Measurements from ENCODE around the gene SLC17A9. TPM values are rescaled to one million over a fixed set of nuclear protein-coding genes. Genes with fewer than 3 reads are reported as not detected.

The SLC17A9 gene
- total RNA-seq, 1 donor from 2014 or later = 12.4 TPM

DNA sequence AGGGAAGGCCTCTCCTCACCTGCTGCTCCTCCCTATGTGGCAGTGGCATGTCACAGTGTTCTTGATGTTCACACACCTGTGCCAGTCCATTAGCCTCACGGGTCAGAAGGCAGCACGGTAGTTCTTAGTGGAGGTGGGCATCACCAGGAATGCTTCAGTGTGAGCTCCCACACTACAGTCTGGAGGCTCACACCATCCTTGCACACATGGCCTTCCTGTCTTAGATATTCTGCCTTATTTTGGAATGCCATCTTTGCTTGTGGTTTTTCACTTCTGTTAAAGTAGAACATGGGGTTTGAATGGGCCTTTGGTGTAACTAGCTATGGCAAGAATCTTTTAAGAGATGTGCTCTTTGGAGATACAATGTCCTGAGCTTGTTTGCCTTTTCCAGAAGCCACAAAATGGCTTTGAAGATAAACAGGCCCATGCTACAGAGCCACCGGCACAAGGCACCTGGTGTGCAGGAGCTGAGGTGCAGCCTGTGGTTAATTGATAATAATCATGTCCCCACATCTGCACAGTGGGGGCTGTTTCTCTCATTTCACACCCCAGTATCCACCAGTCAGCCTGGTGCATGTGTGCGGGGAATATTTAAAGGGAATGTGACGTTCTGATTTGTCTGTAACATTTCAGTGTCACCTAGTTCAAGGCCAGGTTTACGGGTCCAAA is 3.2 kb upstream of the SLC17A9 start:
- H3K9me3 ChIP-seq (ENCODE audit: insufficient read depth, low read depth, low read length) = peaks cover 4% of the 10 kb centered on the region

GRCh38 chr20:62949962-62950361 is 2.5 kb upstream of the SLC17A9 start:
- H3K36me3 Mint-ChIP-seq (ENCODE audit: low read depth, unreplicated experiment) = peaks cover 45% of the 10 kb centered on the region
- FAIRE-seq = no peak

More for the DNA sequence above, 3.2 kb upstream of the SLC17A9 start:
- H3K27me3 Mint-ChIP-seq (ENCODE audit: low read depth, unreplicated experiment) = no peaks in the 10 kb centered on the region
- no peak overlapping the region for H2AFZ ChIP-seq (ENCODE audit: low read depth, low read length)
- no peak overlapping the region for H3K27ac Mint-ChIP-seq (ENCODE audit: unreplicated experiment)
- H3K79me2 ChIP-seq (ENCODE audit: insufficient read depth, low read length) = peaks cover 20% of the 10 kb centered on the region
- peaks cover 7% of the 10 kb centered on the region for H3K4me1 ChIP-seq (ENCODE audit: insufficient read depth, low read length)
- H3K9ac ChIP-seq (ENCODE audit: low read length) = no peak overlapping the region
- H4K20me1 ChIP-seq (ENCODE audit: insufficient read depth, low read length) = peaks cover 42% of the 10 kb centered on the region
- no peak overlapping the region for H3K4me2 ChIP-seq (ENCODE audit: low read length)
- H3K27me3 ChIP-seq (ENCODE audit: insufficient read depth, low read length) = no peaks in the 10 kb centered on the region
- FAIRE-seq = no peak
- peaks cover 2% of the 10 kb centered on the region for H3K9me3 Mint-ChIP-seq (ENCODE audit: unreplicated experiment)
- no peak overlapping the region for H3K4me3 ChIP-seq (ENCODE audit: insufficient read depth, low read depth, low read length)
- peaks cover 28% of the 10 kb centered on the region for H3K36me3 ChIP-seq (ENCODE audit: insufficient read depth, low read length)
- H3K36me3 Mint-ChIP-seq (ENCODE audit: low read depth, unreplicated experiment) = peaks cover 48% of the 10 kb centered on the region
- no peak for DNase-seq (ENCODE audit: low read depth)
- no peak for TF ChIP-seq EZH2 (IDR thresholded peaks at IDR 0.05; ENCODE audit: insufficient read depth, low read length)
- TF ChIP-seq, protein P1, sequence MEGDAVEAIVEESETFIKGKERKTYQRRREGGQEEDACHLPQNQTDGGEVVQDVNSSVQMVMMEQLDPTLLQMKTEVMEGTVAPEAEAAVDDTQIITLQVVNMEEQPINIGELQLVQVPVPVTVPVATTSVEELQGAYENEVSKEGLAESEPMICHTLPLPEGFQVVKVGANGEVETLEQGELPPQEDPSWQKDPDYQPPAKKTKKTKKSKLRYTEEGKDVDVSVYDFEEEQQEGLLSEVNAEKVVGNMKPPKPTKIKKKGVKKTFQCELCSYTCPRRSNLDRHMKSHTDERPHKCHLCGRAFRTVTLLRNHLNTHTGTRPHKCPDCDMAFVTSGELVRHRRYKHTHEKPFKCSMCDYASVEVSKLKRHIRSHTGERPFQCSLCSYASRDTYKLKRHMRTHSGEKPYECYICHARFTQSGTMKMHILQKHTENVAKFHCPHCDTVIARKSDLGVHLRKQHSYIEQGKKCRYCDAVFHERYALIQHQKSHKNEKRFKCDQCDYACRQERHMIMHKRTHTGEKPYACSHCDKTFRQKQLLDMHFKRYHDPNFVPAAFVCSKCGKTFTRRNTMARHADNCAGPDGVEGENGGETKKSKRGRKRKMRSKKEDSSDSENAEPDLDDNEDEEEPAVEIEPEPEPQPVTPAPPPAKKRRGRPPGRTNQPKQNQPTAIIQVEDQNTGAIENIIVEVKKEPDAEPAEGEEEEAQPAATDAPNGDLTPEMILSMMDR (IDR thresholded peaks at IDR 0.05; ENCODE audit: insufficient read depth, low read depth, low read length) = no peak
- no peak overlapping the region for H3K4me3 Mint-ChIP-seq (ENCODE audit: unreplicated experiment)
- no peak overlapping the region for H3K27ac ChIP-seq (ENCODE audit: low read depth, low read length)
- H3K4me1 Mint-ChIP-seq (ENCODE audit: low read depth, unreplicated experiment) = no peaks in the 10 kb centered on the region

More at GRCh38 chr20:62949962-62950361, 2.5 kb upstream of the SLC17A9 start:
- Mint-ChIP-seq H3K27me3 (ENCODE audit: low read depth, unreplicated experiment) (no peaks in the 10 kb centered on the region), H3K9me3 (ENCODE audit: unreplicated experiment) (peaks cover 2% of the 10 kb centered on the region), H3K4me3 (ENCODE audit: unreplicated experiment) (no peak overlapping the region), H3K4me1 (ENCODE audit: low read depth, unreplicated experiment) (no peaks in the 10 kb centered on the region), H3K27ac (ENCODE audit: unreplicated experiment) (no peak overlapping the region)
- H3K9me3 ChIP-seq (ENCODE audit: insufficient read depth, low read depth, low read length) = peaks cover 4% of the 10 kb centered on the region
- H3K27me3 ChIP-seq (ENCODE audit: insufficient read depth, low read length) = no peaks in the 10 kb centered on the region
- no peak for DNase-seq (ENCODE audit: low read depth)
- H3K27ac ChIP-seq (ENCODE audit: low read depth, low read length) = no peak overlapping the region
- H3K79me2 ChIP-seq (ENCODE audit: insufficient read depth, low read length) = peaks cover 20% of the 10 kb centered on the region
- no peak overlapping the region for H3K9ac ChIP-seq (ENCODE audit: low read length)
- peaks cover 38% of the 10 kb centered on the region for H4K20me1 ChIP-seq (ENCODE audit: insufficient read depth, low read length)
- no peak overlapping the region for H2AFZ ChIP-seq (ENCODE audit: low read depth, low read length)
- peaks cover 24% of the 10 kb centered on the region for H3K36me3 ChIP-seq (ENCODE audit: insufficient read depth, low read length)
- no peak overlapping the region for H3K4me3 ChIP-seq (ENCODE audit: insufficient read depth, low read depth, low read length)
- peaks cover 7% of the 10 kb centered on the region for H3K4me1 ChIP-seq (ENCODE audit: insufficient read depth, low read length)
- no peak for TF ChIP-seq EZH2 (IDR thresholded peaks at IDR 0.05; ENCODE audit: insufficient read depth, low read length)
- TF ChIP-seq, protein P1 (IDR thresholded peaks at IDR 0.05; ENCODE audit: insufficient read depth, low read depth, low read length) = no peak
- H3K4me2 ChIP-seq (ENCODE audit: low read length) = no peak overlapping the region
